Stimulated activated CD8-positive, alpha-beta memory T cell treated with anti-CD3 and anti-CD28 coated beads, Interleukin-12 subunit alpha, Interleukin-12 subunit beta, amount 100 ng/mL, for 1 hour (primary cell): Measurements from ENCODE around the gene RHOA.
"Not testable (repeated sequence)": the region's sequence is repeated elsewhere in the genome, so short reads cannot be mapped to it uniquely, and the experiment has no call there.

Experiments
- DNase-seq: peaks from one replicate; pipeline ENCODE4 v3.0.0-alpha.2; 2020; ENCODE audit warnings: low read depth

RHOA gene

GRCh38 chr3:49411535-49411967 lies 225 bp downstream of the RHOA start:
- no peak for DNase-seq

- DNase-seq: no peak
These were observed 786 bp downstream of the RHOA start for GRCh38 chr3:49410846-49411534.

- no peak for DNase-seq
These were observed 1.5 kb downstream of the RHOA start for GRCh38 chr3:49410066-49410845.

GRCh38 chr3:49406571-49407565 lies 4.9 kb downstream of the RHOA start:
- DNase-seq: no peak

GRCh38 chr3:49405570-49405969 lies 6.2 kb downstream of the RHOA start:
- DNase-seq: not testable (repeated sequence)

- no peak for DNase-seq
These were observed 7.9 kb downstream of the RHOA start for GRCh38 chr3:49403891-49404290.

GRCh38 chr3:49401766-49402165 lies 10.0 kb downstream of the RHOA start:
- no peak for DNase-seq

- no peak for DNase-seq
These were observed 12.3 kb downstream of the RHOA start for GRCh38 chr3:49399461-49399860.

GRCh38 chr3:49397470-49397869 lies 14.3 kb downstream of the RHOA start:
- DNase-seq: no peak

- not testable (repeated sequence) for DNase-seq
These were observed 20.5 kb downstream of the RHOA start for GRCh38 chr3:49391310-49391709.

GRCh38 chr3:49389297-49389696 lies 22.5 kb downstream of the RHOA start:
- DNase-seq: no peak

GRCh38 chr3:49388289-49388820 lies 23.4 kb downstream of the RHOA start:
- no peak for DNase-seq

- no peak for DNase-seq
These were observed 24.1 kb downstream of the RHOA start for GRCh38 chr3:49387721-49388120.

GRCh38 chr3:49386056-49386756 lies 25.6 kb downstream of the RHOA start:
- no peak for DNase-seq

GRCh38 chr3:49385617-49386016 lies 26.2 kb downstream of the RHOA start:
- no peak for DNase-seq

GRCh38 chr3:49383387-49383786 lies 28.4 kb downstream of the RHOA start:
- DNase-seq: no peak

GRCh38 chr3:49378249-49378895 lies 33.4 kb downstream of the RHOA start:
- no peak for DNase-seq

GRCh38 chr3:49377483-49377882 lies 34.3 kb downstream of the RHOA start:
- no peak for DNase-seq

GRCh38 chr3:49371946-49372345 lies 39.8 kb downstream of the RHOA start:
- DNase-seq: no peak

- no peak for DNase-seq
These were observed 41.0 kb downstream of the RHOA start for GRCh38 chr3:49370585-49371290.
